Frontal cortex (tissue), 4 donors: Measurements from ENCODE around the gene PRRX2. TPM values are rescaled to one million over a fixed set of nuclear protein-coding genes. Genes with fewer than 3 reads are reported as not detected.
"Not testable (repeated sequence)": the region's sequence is repeated elsewhere in the genome, so short reads cannot be mapped to it uniquely, and the experiment has no call there.

Experiments
- DNase-seq, 2 donors: peaks; one replicate each; pipeline ENCODE4 v3.0.0; 2012; ENCODE audit warnings: low spot score in 2 of 2
- FAIRE-seq: peaks from 2 replicates; lab custom pipeline; 2012; peaks lifted over from hg19 to GRCh38; lab: Jason Lieb, UNC
- total RNA-seq: library from RNA; depleted of rRNA; stranded (reverse); fragments of >200 nt; gene quantifications from one replicate; pipeline ENCODE4 v1.2.3, GENCODE V29; 2014
- donor health status: control.
- donor health status: control.
- donor health status: control.

The PRRX2 gene
- total RNA-seq, 1 donor from 2014 or later: not detected

GRCh38 chr9:129635099-129636065, 30.1 kb upstream of the PRRX2 start:
- no peak for FAIRE-seq
- DNase-seq: no peak

- not testable (repeated sequence) for FAIRE-seq, DNase-seq
These were observed 29.1 kb upstream of the PRRX2 start for GRCh38 chr9:129636343-129636742.

GRCh38 chr9:129637102-129637501, 28.3 kb upstream of the PRRX2 start:
- FAIRE-seq (no peak), DNase-seq (no peak)

- DNase-seq: no peak
- no peak for FAIRE-seq
These were observed 27.6 kb upstream of the PRRX2 start for GRCh38 chr9:129637673-129638439.

GRCh38 chr9:129639034-129639630, 26.3 kb upstream of the PRRX2 start:
- FAIRE-seq: no peak
- no peak for DNase-seq

- no peak for FAIRE-seq
- DNase-seq: no peak
These were observed 25.7 kb upstream of the PRRX2 start for GRCh38 chr9:129639756-129640085.

GRCh38 chr9:129640086-129640870, 25.2 kb upstream of the PRRX2 start:
- DNase-seq (no peak), FAIRE-seq (no peak)

- FAIRE-seq (no peak), DNase-seq (no peak)
These were observed 24.3 kb upstream of the PRRX2 start for GRCh38 chr9:129640871-129641749.

- FAIRE-seq (no peak), DNase-seq (peak; percentile 99 to 100)
These were observed 23.5 kb upstream of the PRRX2 start, which contains the start of gene ASB6 for GRCh38 chr9:129641750-129642585. Gene ASB6 (minus strand): TSS chr9:129642151. CDS start chr9:129641999, 152 bp downstream.

GRCh38 chr9:129643706-129644105, 21.7 kb upstream of the PRRX2 start:
- no peak for FAIRE-seq

GRCh38 chr9:129644365-129644764, 21.1 kb upstream of the PRRX2 start:
- FAIRE-seq (no peak), DNase-seq (no peak)

More at GRCh38 chr9:129643706-129644105, 21.7 kb upstream of the PRRX2 start:
- DNase-seq: no peak

GRCh38 chr9:129644902-129645301, 20.5 kb upstream of the PRRX2 start:
- no peak for FAIRE-seq
- no peak for DNase-seq

GRCh38 chr9:129646252-129646651, 19.2 kb upstream of the PRRX2 start:
- FAIRE-seq (no peak), DNase-seq (no peak)

GRCh38 chr9:129646654-129647053, 18.8 kb upstream of the PRRX2 start:
- no peak for DNase-seq
- no peak for FAIRE-seq

GRCh38 chr9:129647635-129648034, 17.8 kb upstream of the PRRX2 start:
- FAIRE-seq (no peak), DNase-seq (no peak)

- no peak for FAIRE-seq
- no peak for DNase-seq
These were observed 17.2 kb upstream of the PRRX2 start for GRCh38 chr9:129648092-129648763.

GRCh38 chr9:129648764-129649115, 16.7 kb upstream of the PRRX2 start:
- DNase-seq: no peak
- no peak for FAIRE-seq
